GM18870 (cell line): ENCODE data around the gene COG3.

Experiments
- ATAC-seq: cut with Tn5 transposase; IDR thresholded peaks from one replicate; pipeline ENCODE4 v1.9.1; 2021; ENCODE audit warnings: moderate library complexity; ENCODE audit not compliant: unreplicated experiment

The COG3 gene

DNA sequence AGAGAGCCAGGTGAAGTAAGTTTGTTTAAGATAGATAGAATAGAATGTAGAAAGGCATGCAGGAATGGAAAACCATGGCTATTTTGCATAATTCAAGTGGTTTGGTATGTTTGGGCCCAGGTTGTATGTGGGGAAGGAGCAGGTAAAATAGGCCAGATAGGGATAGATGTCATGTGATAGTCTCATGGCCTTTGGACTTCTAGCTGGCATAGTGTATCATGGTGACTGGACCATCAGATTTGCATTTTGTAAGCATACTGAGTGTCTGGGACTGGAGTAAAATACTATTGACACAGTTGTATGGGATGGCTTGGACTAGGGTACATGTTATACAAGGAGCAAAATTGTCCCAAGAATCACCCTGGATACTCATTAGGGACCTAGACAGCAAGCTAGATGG lies 38.9 kb downstream of the COG3 start:
- no peak for ATAC-seq

DNA sequence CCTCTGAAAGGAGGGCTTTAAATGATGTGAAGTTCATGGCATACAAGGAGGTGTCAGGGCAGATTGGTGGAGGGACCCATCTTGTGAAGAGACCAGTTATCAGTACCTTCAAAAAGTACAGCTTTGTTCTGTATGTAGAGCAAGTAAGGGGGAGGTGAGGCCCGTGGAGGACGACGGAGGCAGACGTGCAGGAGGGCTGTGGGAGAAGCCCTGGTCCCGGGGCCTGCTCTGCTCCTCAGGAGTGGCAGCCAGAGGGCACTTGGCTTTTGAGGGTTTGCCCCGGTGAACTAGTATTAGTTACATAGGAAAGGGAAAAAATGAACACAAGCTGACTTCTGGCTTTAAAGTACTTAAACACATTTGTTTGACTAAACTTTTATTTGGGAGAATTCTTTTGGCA lies 42.1 kb downstream of the COG3 start:
- no peak for ATAC-seq

DNA sequence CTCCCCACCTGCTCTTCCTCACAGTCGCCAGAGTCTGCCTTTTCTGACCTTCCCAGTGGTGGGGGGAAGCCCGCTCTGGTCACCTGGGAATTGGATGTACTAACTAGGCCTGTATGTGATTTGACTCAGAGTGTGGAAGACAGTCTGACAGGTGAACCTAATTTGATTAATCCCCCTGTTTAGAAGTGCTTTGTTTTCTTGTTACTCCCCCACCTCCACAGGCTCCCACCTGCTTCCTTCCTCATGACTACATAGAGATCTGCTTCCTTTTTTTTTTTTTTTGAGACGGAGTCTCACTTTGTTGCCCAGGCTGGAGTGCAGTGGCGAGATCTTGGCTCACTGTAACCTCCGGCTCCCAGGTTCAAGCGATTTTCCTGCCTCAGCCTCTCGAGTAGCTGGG lies 44.0 kb downstream of the COG3 start:
- ATAC-seq, result no peak

DNA sequence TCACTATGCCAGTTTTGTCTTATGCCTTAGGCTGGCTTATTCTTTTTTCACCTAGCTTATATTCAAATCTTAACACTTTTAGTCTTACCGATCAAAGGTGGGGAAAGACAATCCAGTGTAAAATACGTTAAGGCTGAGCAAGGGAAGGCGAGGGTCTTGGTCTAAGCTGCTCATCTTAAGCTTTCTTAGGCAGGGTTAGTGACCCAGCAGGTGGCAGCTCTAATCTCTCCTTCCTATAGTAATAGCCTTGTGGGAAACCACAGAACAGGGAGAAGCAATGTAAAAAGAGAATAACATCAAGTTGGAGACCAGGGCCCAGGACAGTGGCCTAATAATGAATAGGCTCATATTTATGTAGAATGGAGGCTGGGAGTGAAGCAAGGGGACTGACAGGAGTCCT lies 45.9 kb downstream of the COG3 start:
- no peak for ATAC-seq

DNA sequence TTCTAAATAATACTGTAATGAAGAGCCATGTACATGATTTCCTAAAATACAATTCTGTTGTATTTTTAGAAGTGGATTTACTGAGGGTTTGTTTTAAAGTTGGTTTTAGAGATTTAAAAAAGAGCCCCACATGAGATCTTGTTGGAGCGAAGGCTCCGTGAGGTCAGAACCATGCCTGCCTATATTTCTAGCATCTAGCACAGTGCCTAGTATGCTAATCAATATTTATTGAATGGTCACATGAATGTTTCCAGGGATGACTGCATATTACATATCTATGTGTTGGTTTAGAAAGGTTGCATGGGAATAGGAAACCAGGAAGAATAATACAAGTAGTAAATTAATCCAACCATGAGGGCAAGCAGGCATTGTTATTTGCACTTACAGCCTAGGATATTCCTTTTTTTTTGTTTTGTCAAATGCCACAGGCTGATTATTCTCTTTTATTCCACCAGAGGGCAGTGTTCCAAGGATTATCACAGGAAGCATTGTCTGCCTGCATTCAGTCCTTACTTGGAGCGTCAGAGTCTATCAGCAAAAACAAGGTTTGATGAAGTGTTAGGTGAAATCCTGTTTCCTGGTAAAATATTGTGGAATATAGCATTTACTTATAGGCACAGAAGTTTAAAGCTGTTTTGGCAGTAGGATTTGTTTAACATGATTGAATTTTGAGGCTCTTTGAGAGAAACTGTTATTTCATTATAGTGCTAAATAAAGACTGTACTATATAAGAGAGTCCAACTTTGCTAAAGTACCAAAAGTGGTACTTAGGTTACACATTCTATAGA lies 46.8 kb downstream of the COG3 start:
- no peak for ATAC-seq

DNA sequence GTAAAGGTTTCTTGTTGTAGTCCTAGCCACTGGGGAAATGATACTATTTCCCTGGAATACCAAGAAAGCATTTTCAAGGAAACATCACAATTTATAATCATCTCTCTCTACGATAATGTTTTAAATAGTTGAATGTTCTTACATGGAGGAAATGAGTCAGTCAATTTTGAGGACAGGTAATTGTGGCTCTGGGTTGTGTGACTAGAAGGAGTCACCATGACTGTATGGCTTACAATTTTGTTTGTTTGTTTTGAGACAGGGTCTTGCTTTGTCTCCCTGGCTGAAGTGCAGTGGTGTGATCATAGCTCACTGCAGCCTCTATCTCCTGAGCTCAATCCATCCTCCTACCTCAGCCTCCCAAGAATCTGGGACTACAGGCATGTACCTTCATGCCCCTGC lies 47.4 kb downstream of the COG3 start:
- no peak for ATAC-seq

DNA sequence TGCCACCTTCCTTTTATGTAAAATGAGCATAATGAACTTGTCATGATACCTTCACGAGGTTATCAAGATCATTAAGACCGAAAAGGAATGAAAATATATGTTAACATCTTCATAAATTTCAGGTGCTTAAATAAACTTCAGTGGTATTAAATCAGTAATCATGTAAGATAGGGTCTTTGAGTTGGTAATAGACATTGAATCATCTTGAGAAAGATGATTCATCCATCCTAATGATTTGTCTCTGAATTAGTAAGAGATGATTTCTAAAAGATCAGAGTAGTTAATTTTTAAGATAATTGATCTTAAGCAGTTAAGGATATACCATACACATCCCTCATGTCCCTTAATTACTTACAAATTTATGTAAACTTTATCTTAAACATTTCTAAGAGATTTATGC lies 52.0 kb downstream of the COG3 start:
- ATAC-seq, result no peak

GRCh38 chr13:45518525-45519245 lies 53.9 kb downstream of the COG3 start:
- ATAC-seq, result no peak

DNA sequence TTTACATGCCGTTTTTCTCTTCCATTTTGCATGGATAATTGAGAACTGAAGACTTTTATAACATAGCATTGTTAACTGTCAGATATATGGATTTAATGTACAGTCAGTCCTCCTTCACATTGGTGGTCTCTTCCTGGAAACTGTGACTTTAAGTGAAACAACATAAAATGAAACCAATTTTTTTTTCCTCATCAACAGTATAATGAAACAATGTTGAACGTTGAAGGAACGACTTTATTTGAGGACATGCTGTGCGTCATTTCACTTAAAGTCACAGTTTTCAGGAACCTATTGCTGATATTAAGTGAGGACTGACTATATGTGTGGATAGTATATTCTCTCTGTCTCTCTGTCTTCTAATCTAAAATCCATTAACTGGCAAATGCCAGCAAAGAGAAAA lies 54.8 kb downstream of the COG3 start:
- ATAC-seq, result no peak

DNA sequence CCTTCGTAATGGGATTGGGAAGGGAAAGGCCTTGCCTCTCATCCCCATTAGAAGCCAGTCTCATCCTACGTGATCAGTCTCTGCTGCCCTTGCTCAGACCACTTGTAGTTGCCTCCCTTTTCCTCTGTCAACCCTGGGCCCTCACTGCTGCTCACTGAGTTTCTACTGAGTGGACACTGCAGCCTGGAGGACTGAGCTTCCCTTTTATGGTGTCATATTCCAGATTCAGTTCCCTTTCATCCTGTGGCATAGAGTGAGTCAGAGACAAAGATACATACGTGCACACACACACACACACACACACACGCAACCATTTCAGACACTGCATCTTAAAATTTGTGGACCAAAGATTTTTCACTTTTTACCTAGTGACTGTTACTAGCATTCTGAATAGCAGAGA lies 56.6 kb downstream of the COG3 start:
- ATAC-seq, result no peak

DNA sequence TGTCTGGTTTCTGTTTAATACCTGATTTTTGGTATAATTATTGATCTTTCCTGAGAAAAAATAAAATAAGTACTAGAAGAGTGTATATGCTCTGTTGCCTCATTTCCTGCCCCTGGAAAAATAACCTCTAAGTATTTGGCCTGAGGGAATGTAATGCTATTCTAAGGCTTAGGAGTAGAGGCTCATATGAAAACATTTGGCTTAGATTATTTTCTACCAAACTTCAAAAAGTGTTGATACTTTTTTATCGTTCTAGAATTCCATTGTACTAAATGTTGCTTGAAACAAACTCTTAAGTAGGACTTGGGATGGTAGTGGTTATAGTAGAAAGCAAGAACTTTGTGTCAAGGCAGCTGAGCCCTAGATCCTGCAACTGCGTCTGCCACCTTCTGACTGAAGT lies 57.8 kb downstream of the COG3 start:
- ATAC-seq, result no peak

DNA sequence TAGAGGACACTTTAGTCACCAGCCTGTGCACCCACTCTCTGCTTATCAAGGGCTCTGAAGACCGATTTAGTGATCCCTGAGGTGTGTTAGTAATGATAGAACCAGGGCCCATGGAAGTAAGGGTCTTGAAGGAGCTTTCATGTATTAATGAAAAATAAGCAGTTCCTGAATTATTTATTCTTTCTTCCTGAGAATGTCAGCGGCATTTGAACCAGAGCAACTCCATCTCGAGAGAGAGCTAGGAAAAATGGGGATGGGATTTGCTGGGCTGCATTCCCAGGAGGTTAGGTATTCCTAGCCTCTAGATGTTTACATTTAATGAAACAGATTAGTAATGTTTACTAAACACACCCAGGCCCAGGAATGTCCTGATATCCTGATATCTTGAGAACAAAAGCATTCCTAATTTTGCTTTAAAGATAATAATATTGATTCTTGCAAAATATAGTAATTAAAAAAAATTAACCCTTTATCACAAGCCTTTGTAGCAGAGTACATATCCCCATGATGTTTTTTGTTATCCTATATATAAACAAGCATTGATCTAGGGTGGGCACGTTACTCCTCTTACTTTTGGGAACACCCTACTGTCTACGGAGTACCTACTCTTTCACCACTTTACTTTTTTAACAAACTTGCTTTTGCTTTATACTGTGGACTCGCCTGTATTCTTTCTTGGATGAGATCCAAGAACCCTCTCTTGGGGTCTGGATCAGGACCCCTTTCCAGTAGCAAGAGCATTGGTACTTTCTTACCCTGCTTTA lies 63.1 kb downstream of the COG3 start:
- no peak for ATAC-seq

DNA sequence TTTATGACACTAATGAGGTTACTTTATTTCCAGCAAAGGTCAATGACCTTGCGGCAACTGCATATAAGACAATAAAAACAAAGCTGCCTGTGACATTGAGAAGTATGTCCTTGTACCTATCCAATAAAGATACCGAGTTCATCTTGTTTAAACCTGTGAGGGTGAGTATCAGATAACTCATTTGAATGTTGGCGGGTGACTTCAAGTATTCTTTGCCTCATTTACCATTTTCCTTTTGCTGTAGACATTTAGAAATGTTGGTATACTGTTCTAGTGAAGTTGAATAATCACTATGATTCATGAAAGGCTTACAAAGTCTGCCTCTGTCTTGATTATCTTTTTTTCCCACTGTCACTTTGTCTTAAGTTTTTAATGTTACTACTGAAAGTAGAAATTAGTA lies 65.0 kb downstream of the COG3 start:
- no peak for ATAC-seq

DNA sequence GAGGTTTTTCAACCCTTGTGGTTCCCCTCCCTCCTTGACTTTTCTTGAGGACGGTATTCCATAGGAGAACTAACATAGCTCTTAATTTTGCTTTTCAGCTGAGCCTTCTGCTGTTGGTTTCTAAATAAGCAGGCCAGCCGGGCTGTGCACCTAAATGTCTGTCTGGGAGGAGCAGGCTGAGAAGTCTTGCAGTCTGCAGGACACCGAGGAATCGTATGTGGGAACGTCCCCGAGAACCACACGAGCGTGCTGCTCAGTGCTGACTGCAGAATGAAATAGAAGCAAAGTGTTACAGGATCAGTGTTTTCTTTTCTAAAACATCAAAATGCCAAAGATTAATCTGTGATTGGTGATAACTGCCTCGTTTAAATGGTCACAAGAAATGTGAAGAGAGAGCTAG lies 69.9 kb downstream of the COG3 start:
- ATAC-seq, result no peak

- ATAC-seq, result no peak
Observed at GRCh38 chr13:45536224-45536623, 71.5 kb downstream of the COG3 start.

DNA sequence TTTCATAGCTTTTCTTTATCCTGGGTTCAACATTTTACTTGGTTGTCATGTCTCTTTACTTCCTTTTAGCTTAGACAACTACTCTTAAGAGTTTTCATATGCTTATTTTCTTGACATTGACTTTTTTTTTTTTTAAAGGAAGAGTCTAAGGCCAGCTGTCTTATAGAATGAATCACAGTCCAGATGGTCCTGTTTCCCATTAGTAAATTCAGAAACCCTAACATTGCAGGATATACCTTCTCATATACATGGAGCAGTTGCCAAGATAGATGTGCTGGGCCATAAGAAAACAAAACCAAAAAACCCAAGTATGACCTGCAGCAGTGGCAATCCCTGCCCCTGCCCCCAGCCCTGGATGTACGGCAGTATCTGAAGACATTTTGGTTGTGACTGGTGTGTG lies 72.8 kb downstream of the COG3 start:
- no peak for ATAC-seq

GRCh38 chr13:45538382-45538781 lies 73.6 kb downstream of the COG3 start:
- no peak for ATAC-seq

DNA sequence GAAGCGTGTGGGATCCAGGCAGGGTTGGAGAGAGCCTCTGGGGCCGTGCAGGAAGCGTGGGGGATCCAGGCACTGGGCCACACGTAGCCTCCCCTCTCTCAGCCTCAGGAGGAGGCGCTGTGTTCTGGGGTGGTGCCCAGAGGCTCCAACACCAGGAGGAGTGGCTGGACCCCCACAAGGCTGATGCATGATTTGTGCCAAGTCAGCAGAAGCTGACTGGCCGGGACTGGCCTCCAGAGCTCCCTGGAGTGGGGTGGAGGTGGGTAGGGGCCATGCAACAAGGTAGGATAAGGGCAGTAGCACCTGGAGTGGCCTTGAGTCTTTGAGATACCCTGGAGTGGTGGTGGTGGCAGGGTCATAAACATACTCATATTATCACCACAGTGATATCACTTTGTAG lies 75.5 kb downstream of the COG3 start:
- ATAC-seq, result no peak

DNA sequence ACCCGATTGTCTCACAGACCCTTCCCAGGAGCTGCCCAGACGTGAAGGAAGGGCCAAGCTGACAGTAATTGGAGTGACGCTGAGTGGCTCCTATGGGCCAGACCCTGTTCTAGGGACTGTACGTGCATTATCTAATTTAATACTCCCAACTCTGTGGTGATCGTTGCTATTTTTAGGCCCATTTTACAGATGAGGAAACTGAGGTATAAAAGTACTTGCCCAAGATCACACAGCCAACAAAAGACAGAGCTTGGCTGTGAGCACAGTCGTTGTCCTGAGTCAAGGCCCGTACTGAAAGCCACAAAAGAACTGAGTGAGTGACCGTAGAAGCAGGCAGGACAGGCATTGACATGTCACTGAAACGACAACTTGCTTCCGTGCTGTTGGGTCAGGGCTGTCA lies 76.1 kb downstream of the COG3 start:
- no peak for ATAC-seq

GRCh38 chr13:45541806-45542205 lies 77.1 kb downstream of the COG3 start:
- ATAC-seq, result no peak

- ATAC-seq, result no peak
Observed at GRCh38 chr13:45542391-45542790, 77.7 kb downstream of the COG3 start.

DNA sequence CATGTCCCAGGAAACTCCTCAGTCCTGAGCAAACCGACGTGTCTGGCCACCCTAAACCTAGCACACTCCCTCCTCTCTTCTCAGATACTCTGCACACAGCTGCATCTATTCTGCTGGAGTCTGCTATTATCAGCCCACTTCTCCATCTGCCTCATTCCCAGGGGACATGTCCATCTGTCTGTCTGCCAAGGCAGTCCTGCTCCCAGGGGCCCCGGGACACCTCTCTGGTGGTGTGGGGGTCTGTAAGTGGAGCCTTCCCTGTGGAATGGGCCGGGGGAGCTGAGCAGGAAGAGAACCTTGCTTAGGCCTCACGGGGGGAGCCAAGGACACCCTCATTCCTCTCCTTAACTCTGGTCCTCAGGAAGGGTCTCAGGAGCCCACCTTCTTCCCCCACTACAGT lies 78.1 kb downstream of the COG3 start:
- no peak for ATAC-seq
